OCI-LY3 (cell line): ENCODE data around the gene KCTD13.

Source experiments
- EZH2phosphoT487 ChIP-seq: fragments of 200-600 bp; shearing (Covaris generic); IDR thresholded peaks from 2 replicates; pipeline ENCODE4 v1.6.1; 2018; ENCODE audit warnings: antibody characterized with exemption, mixed run types, low read depth
- TF ChIP-seq, protein P1 (sequence below): fragments of 200-600, 300-600 bp; sonication (generic); IDR thresholded peaks from 2 replicates; pipeline ENCODE4 v1.5.1; 2014; ENCODE audit warnings: antibody characterized with exemption, low read length, low read depth

DNA sequence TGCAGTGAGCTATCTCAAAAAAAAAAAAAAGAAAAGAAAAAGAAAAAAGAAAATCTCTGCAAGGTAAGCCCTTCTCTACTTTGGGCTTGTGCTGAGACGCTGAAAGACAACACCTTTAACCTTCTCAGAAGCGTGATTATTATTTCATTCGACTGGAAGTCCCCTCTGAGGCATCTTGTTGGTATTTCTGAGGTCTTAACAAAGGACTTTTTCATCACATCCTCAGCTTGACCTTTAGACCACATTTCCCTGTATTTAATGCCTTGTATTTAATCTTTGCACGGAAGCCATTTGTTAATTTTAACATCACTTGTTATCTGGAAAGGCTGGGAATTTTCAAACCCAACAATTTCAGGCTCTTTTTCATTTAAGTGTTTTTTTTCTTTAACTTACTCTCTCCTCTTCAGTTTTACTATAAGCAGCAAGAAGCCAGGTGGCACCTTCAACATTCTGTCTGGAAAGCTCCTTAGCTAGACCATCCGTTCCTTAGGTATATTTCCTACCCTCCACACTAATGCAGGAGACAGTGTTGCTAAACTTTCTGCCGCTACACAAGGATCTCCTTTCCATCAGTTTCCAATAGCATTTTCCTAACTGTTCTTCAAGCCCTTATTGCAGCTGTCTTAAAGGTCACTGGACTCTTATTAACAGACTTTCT, 10.3 kb downstream of the KCTD13 start:
- TF ChIP-seq, protein P1, sequence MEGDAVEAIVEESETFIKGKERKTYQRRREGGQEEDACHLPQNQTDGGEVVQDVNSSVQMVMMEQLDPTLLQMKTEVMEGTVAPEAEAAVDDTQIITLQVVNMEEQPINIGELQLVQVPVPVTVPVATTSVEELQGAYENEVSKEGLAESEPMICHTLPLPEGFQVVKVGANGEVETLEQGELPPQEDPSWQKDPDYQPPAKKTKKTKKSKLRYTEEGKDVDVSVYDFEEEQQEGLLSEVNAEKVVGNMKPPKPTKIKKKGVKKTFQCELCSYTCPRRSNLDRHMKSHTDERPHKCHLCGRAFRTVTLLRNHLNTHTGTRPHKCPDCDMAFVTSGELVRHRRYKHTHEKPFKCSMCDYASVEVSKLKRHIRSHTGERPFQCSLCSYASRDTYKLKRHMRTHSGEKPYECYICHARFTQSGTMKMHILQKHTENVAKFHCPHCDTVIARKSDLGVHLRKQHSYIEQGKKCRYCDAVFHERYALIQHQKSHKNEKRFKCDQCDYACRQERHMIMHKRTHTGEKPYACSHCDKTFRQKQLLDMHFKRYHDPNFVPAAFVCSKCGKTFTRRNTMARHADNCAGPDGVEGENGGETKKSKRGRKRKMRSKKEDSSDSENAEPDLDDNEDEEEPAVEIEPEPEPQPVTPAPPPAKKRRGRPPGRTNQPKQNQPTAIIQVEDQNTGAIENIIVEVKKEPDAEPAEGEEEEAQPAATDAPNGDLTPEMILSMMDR, result no peak
- no peak for TF ChIP-seq EZH2phosphoT487
